ENCODE data around the gene SNX2.
A peak's percentile ranks its signal among the peaks of the same experiment; 100 is the strongest.

Gene SNX2, protein sequence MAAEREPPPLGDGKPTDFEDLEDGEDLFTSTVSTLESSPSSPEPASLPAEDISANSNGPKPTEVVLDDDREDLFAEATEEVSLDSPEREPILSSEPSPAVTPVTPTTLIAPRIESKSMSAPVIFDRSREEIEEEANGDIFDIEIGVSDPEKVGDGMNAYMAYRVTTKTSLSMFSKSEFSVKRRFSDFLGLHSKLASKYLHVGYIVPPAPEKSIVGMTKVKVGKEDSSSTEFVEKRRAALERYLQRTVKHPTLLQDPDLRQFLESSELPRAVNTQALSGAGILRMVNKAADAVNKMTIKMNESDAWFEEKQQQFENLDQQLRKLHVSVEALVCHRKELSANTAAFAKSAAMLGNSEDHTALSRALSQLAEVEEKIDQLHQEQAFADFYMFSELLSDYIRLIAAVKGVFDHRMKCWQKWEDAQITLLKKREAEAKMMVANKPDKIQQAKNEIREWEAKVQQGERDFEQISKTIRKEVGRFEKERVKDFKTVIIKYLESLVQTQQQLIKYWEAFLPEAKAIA

DNA sequence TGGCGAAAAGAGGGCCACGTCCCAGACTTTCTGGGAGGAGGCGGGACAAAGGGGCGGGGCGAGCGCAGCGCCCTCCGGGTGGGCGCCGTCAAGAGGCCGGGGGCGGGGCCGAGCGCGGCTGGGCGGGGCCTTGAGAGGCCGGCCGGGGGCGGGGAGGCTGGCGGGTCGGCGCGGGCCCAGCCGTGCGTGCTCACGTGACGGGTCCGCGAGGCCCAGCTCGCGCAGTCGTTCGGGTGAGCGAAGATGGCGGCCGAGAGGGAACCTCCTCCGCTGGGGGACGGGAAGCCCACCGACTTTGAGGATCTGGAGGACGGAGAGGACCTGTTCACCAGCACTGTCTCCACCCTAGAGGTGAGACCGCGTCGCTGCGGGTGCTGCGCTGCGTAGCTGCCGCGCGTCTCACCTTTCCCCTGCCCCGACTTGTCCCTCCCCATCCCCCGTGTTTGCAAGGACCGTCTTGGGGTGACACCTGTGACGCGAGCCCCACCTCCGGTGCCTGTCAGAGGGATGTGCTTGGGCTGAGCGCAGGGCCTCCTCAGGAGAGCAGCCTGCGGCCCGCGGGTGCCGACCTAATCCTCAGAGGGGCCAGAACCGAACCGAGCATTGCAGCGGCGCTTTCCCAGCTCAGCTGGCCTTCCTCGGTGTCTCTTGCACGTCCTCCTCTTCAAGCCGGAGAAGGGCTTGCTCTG is at the start of gene SNX2:
SNX2 (plus strand) TSS at position 220 of the 689 bp plus-strand sequence; CDS start at position 244, 24 bp downstream.
- Histone ChIP-seq H3K27me3 (replicated peaks; ENCODE audit: control insufficient read depth, insufficient read depth, low read length) (no peaks in the 10 kb centered on the region), H3K36me3 (ENCODE audit: control insufficient read depth, insufficient read depth, low read length) (no peaks in the 10 kb centered on the region), H3K4me3 (replicated peaks; ENCODE audit: low read depth, low read length) (peak within 1 kb of the TSS; percentile 94)
- TF ChIP-seq, protein P1, sequence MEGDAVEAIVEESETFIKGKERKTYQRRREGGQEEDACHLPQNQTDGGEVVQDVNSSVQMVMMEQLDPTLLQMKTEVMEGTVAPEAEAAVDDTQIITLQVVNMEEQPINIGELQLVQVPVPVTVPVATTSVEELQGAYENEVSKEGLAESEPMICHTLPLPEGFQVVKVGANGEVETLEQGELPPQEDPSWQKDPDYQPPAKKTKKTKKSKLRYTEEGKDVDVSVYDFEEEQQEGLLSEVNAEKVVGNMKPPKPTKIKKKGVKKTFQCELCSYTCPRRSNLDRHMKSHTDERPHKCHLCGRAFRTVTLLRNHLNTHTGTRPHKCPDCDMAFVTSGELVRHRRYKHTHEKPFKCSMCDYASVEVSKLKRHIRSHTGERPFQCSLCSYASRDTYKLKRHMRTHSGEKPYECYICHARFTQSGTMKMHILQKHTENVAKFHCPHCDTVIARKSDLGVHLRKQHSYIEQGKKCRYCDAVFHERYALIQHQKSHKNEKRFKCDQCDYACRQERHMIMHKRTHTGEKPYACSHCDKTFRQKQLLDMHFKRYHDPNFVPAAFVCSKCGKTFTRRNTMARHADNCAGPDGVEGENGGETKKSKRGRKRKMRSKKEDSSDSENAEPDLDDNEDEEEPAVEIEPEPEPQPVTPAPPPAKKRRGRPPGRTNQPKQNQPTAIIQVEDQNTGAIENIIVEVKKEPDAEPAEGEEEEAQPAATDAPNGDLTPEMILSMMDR (IDR thresholded peaks at IDR 0.05; ENCODE audit: insufficient read depth, low read length, poor library complexity, severe bottlenecking), result peak; percentile 14
- DNase-seq (ENCODE audit: extremely low read depth, insufficient read length), result peak; percentile 94

DNA sequence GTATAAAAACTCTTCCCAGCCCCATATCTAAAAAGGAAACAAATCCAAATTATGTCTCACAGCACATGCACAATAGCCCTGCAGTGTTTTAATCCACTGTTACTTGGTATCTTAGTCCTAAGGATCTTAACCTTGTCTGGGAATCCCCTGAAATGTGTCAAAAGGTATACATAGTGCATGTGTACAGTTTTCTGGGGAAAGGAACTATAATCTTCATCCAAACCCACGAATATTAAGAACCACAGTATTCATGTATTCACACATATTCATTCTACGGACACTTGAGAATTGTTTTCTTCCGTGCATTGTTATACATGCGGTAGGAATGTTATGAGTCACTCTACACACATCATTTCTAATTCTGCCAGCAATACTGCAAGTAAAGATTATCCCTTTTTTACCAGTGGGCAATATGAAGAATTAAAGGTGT is 47.8 kb upstream of the SNX2 start:
- Histone ChIP-seq H3K4me3 (replicated peaks; ENCODE audit: low read depth, low read length) (no peak overlapping the region), H3K36me3 (ENCODE audit: control insufficient read depth, insufficient read depth, low read length) (no peaks in the 10 kb centered on the region), H3K27me3 (replicated peaks; ENCODE audit: control insufficient read depth, insufficient read depth, low read length) (no peaks in the 10 kb centered on the region)
- DNase-seq (ENCODE audit: extremely low read depth, insufficient read length), result peak; percentile 34
- TF ChIP-seq, protein P1 (IDR thresholded peaks at IDR 0.05; ENCODE audit: insufficient read depth, low read length, poor library complexity, severe bottlenecking), result no peak

DNA sequence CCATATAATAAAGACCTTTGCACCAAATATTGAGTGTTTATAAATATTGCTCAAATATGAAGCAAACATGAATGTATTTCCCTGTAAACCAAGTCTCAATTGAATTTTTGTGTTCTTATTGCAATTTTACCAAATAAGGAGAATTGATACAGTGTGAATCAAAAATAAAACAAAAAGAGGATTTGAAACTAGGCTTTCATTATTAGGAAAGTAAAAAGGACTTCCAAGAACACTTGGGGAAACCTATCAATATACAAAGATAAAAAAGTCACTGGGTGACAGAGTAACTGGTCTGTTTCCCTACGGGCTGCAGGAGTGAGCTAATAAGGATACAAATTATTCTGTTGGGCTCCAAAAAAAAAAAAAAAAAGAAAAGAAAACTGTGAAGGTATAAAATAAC is 44.8 kb upstream of the SNX2 start:
- TF ChIP-seq, protein P1 (IDR thresholded peaks at IDR 0.05; ENCODE audit: insufficient read depth, low read length, poor library complexity, severe bottlenecking), result no peak
- H3K4me3 ChIP-seq (replicated peaks; ENCODE audit: low read depth, low read length), result no peak overlapping the region
- H3K27me3 ChIP-seq (replicated peaks; ENCODE audit: control insufficient read depth, insufficient read depth, low read length), result no peaks in the 10 kb centered on the region
- no peaks in the 10 kb centered on the region for H3K36me3 ChIP-seq (ENCODE audit: control insufficient read depth, insufficient read depth, low read length)
- no peak for DNase-seq (ENCODE audit: extremely low read depth, insufficient read length)

DNA sequence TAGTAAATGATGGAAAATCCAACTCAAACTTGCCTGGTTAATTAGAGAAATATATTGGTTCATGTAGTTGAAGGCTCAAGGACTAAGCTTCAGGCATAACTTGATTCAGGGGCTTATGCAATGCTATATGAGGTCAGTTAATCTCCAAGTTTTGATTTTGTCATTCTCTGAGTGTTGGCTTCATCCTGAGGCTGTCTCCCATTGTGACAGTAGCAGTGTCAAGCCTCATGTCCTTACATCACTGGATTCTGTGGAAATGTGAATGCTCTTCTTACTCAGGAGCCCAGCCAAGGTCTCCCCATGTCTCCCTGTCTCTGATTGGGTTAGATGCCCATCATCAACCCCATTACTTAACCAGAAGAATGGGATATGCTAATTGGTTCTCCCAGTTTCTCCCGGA is 44.4 kb upstream of the SNX2 start:
- no peak overlapping the region for H3K4me3 ChIP-seq (replicated peaks; ENCODE audit: low read depth, low read length)
- H3K36me3 ChIP-seq (ENCODE audit: control insufficient read depth, insufficient read depth, low read length), result no peaks in the 10 kb centered on the region
- TF ChIP-seq, protein P1 (IDR thresholded peaks at IDR 0.05; ENCODE audit: insufficient read depth, low read length, poor library complexity, severe bottlenecking), result no peak
- DNase-seq (ENCODE audit: extremely low read depth, insufficient read length), result no peak
- H3K27me3 ChIP-seq (replicated peaks; ENCODE audit: control insufficient read depth, insufficient read depth, low read length), result no peaks in the 10 kb centered on the region

DNA sequence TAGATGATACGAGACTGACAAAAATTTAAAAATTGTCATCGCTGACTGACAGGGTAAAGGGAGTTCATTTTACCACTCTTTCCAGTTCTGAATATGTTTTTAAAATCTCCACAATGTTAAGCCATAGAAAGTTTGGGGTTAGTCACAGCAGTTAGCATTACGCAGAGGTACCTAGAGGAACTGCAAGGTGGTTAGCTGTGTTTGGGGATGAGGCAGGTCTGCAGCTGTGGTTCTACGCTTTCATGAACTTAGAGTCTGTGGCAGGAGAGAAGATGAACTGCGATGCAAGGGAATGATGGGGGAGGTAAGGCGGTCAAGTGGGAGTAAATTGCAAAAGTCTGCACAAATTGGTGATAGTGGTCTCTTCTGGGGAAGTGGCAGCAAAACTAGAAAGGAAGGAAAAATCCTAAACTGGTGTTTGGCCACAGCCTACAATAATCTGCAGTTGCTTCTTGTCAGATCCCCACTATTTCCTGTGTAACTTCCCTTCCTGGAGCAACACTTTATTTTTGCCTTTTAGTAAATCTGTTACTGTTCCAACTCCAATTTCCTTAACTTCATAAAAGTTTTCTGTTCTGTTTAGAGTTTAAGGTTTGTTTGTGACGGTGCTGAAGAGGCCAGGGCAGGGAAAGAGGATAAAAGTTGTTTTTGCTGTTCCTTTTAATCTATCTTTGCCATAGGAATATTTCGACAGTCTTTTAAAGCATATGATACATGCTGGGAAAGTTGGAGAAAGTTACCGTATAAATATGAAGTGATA is 38.6 kb upstream of the SNX2 start:
- Histone ChIP-seq H3K36me3 (ENCODE audit: control insufficient read depth, insufficient read depth, low read length) (no peaks in the 10 kb centered on the region), H3K27me3 (replicated peaks; ENCODE audit: control insufficient read depth, insufficient read depth, low read length) (no peaks in the 10 kb centered on the region), H3K4me3 (replicated peaks; ENCODE audit: low read depth, low read length) (no peak overlapping the region)
- DNase-seq (ENCODE audit: extremely low read depth, insufficient read length), result no peak
- TF ChIP-seq, protein P1 (IDR thresholded peaks at IDR 0.05; ENCODE audit: insufficient read depth, low read length, poor library complexity, severe bottlenecking), result no peak

Data from GM06990 (cell line).